ENCODE measurements around the gene TSPEAR. TPM values are rescaled to one million over a fixed set of nuclear protein-coding genes. Genes with fewer than 3 reads are reported as not detected.

The TSPEAR gene
- total RNA-seq, 4 donors from 2014 or later = not detected

DNA sequence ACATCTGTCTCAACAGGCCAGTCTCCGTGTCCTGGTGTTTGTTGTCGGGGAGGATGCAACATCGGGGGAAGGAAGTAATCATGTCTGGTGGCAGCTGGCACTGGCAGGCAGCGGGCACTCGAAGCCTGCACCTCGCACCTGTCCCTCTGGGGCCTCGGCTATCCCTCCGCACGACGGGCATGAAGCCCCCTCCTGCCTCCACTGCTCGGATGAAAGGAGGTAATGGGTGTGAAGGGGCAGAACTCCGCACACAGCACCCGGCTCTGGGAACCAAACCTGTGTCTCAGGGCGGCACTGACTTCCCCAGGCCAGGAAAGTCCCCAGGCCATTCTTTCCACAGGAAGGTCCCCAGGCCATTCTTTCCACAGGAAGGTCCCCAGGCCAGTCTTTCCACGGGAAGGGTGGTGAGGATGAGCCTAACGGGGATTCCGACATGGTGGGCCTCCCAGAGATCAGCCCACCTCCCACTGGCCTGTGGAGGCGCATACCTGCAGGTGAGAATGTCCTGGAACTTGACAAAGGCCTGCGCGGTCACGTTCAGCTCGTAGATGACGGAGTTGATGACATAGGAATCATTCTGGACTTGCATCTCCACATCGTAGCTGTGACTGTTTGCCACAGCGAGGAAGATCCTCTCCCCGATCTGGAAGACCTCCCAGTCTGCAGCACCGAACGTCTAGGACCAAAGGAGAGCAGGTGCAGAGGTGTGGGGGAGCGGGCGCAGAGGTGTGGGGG lies 202.5 kb downstream of the TSPEAR start:
- Histone ChIP-seq H3K4me1 (no peaks in the 10 kb centered on the region), H3K27me3 (peaks cover 22 to 37% (median 33%) of the 10 kb centered on the region in 3 donors), H3K9me3 (no peaks in the 10 kb centered on the region), H3K27ac (no peak overlapping the region), H3K4me3 (no peak overlapping the region), H3K36me3 (no peaks in the 10 kb centered on the region)
- in situ Hi-C loops (cut with MboI; ENCODE audit: low sequenced_read_pairs in 4 of 4) (loop anchor here in 1 of 4 donors (25.0 kb wide), 1 partner anchor 278 kb away; no protein-coding TSS in a partner anchor), intact Hi-C loops (cut with DNase I; ENCODE audit: low total_unique reads) (loop anchor here (10.0 kb wide), 1 partner anchor 426 kb away; no protein-coding TSS in a partner anchor)
- no peak for DNase-seq
- ATAC-seq = no peak
- TF ChIP-seq, protein P1, sequence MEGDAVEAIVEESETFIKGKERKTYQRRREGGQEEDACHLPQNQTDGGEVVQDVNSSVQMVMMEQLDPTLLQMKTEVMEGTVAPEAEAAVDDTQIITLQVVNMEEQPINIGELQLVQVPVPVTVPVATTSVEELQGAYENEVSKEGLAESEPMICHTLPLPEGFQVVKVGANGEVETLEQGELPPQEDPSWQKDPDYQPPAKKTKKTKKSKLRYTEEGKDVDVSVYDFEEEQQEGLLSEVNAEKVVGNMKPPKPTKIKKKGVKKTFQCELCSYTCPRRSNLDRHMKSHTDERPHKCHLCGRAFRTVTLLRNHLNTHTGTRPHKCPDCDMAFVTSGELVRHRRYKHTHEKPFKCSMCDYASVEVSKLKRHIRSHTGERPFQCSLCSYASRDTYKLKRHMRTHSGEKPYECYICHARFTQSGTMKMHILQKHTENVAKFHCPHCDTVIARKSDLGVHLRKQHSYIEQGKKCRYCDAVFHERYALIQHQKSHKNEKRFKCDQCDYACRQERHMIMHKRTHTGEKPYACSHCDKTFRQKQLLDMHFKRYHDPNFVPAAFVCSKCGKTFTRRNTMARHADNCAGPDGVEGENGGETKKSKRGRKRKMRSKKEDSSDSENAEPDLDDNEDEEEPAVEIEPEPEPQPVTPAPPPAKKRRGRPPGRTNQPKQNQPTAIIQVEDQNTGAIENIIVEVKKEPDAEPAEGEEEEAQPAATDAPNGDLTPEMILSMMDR (IDR thresholded peaks at IDR 0.05 in 4 of 5, conservative IDR thresholded peaks at IDR 0.05 in 1 of 5) = no peak
- TF ChIP-seq POLR2A (IDR thresholded peaks at IDR 0.05) = no peak

DNA sequence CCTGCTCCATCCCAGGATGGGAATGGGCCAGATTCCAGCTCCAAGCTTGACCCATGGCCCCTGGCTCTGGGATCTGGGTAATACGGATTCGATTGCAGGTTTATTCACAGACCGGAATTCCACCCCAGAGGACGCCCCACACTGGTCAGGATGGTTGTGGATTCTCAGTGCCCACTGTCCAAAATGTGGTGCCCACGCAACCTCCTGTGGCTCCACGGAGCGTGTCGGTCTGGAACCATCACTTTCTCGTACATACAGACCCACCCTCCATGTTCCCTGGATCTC lies 203.0 kb downstream of the TSPEAR start:
- ATAC-seq (no peak), DNase-seq (no peak)
- Histone ChIP-seq H3K4me1 (no peaks in the 10 kb centered on the region), H3K9me3 (no peaks in the 10 kb centered on the region), H3K36me3 (no peaks in the 10 kb centered on the region), H3K27ac (no peak overlapping the region), H3K27me3 (peaks cover 22 to 37% (median 33%) of the 10 kb centered on the region in 3 donors), H3K4me3 (no peak overlapping the region)
- in situ Hi-C loops (cut with MboI; ENCODE audit: low sequenced_read_pairs in 4 of 4) = loop anchor here in 1 of 4 donors (25.0 kb wide), 1 partner anchor 279 kb away; no protein-coding TSS in a partner anchor
- intact Hi-C loops (cut with DNase I; ENCODE audit: low total_unique reads) = loop anchor here (10.0 kb wide), 1 partner anchor 426 kb away; no protein-coding TSS in a partner anchor
- TF ChIP-seq, protein P1 (IDR thresholded peaks at IDR 0.05 in 4 of 5, conservative IDR thresholded peaks at IDR 0.05 in 1 of 5) = no peak
- TF ChIP-seq POLR2A (IDR thresholded peaks at IDR 0.05) = no peak

DNA sequence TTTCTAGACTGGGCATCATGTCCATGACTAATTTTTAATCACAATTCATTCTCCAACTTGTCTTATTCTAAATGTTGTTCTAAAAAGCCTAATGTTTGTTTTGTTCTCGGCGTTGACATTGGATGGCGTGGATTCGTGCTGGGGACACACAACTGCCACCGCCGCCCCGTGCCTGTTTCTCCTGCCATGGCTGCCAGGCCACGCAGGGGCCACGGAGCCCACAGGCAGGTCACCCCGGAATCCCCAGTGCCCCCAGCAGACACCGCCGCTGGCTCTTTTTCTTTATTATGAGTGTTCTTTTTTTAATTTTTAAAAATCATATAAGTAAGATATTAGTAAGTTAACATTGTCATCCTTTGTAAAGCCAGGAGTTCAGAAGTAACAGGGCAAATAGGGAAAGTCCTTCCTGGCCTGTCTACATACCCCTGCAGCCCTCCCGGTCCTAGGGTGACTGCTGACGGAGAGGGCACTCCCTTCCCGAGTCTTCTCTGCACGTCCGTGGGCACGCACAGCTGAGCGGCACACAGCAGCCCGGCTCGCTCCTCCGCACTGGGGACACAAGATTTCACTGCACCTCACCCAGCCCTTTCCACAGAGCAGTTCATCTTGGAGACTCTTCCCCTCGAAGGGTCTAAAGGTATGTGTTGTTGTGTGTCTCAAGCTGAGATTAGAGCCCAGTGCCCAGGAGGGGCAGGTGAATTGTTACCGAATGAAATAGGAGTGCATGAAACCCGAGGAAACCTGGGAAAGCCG lies 203.5 kb downstream of the TSPEAR start:
- no peak for ATAC-seq
- H3K27ac ChIP-seq = no peak overlapping the region
- TF ChIP-seq, protein P1 (IDR thresholded peaks at IDR 0.05 in 4 of 5, conservative IDR thresholded peaks at IDR 0.05 in 1 of 5) = no peak
- TF ChIP-seq POLR2A (IDR thresholded peaks at IDR 0.05) = no peak
- H3K9me3 ChIP-seq = no peaks in the 10 kb centered on the region
- no peak for DNase-seq
- intact Hi-C loops (cut with DNase I; ENCODE audit: low total_unique reads) (loop anchor here (10.0 kb wide), 1 partner anchor 427 kb away; no protein-coding TSS in a partner anchor), in situ Hi-C loops (cut with MboI; ENCODE audit: low sequenced_read_pairs in 4 of 4) (loop anchor here in 1 of 4 donors (25.0 kb wide), 1 partner anchor 279 kb away; no protein-coding TSS in a partner anchor)
- no peaks in the 10 kb centered on the region for H3K36me3 ChIP-seq
- no peaks in the 10 kb centered on the region for H3K4me1 ChIP-seq
- H3K4me3 ChIP-seq = no peak overlapping the region
- peaks cover 22 to 37% (median 33%) of the 10 kb centered on the region in 3 donors for H3K27me3 ChIP-seq

DNA sequence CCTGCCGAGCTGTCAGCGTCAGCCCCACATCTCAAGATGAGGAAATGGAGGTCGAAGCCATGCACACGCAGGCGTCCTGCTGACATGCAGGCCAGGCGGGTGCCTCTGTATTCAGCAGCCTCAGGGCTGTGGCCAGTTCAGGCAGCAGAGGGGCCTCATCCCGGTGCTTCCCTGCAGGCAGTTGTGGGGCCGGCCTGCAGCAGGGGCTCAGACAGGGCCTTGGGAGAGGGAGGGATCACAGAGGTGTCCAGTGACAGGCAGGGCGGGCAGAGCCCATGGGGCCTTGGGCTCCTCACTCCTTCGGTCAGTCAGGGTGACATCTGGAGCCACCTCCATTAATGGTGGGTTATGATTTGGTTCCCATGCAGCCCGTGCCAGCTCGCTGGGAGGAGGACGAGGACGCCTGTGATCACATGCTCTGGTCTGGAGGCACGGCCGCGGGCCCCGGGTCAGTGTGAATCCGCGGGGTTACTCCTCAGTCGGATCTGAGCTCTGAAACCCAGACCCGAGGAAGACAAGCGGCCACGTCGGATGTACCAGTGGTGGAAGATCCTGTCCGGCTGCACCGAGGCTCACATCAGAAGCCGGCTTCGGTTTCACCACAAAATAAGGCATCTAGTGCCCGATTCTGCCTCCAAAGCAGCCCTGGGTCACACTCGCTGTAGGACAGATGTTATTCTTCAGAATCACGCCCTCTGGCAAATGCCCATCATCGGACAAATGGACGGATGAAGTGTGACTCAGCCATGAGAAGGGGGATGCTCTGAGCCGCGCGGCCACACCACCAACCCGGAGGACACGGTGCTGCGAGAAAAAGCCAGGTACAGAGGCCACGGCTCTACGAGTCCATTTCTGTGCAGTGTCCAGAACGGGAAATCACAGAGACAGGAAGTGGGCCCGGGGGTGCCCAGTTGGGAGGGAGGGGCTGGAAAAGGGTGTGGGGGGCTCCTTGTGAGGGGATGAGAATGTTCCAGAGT lies 204.8 kb downstream of the TSPEAR start:
- ATAC-seq = no peak
- intact Hi-C loops (cut with DNase I; ENCODE audit: low total_unique reads) (loop anchor here (10.0 kb wide), 1 partner anchor 428 kb away; no protein-coding TSS in a partner anchor), in situ Hi-C loops (cut with MboI; ENCODE audit: low sequenced_read_pairs in 4 of 4) (loop anchor here in 1 of 4 donors (25.0 kb wide), 1 partner anchor 281 kb away; no protein-coding TSS in a partner anchor)
- no peaks in the 10 kb centered on the region for H3K4me1 ChIP-seq
- H3K4me3 ChIP-seq = no peak overlapping the region
- H3K9me3 ChIP-seq = no peaks in the 10 kb centered on the region
- no peaks in the 10 kb centered on the region for H3K36me3 ChIP-seq
- H3K27me3 ChIP-seq = peaks cover 22 to 37% (median 33%) of the 10 kb centered on the region in 3 donors
- H3K27ac ChIP-seq = no peak overlapping the region
- DNase-seq = no peak
- TF ChIP-seq, protein P1 (IDR thresholded peaks at IDR 0.05 in 4 of 5, conservative IDR thresholded peaks at IDR 0.05 in 1 of 5) = no peak
- TF ChIP-seq POLR2A (IDR thresholded peaks at IDR 0.05) = no peak

Data from gastrocnemius medialis (tissue), 4 donors.